Right lobe of liver (tissue), 6 donors: ENCODE results near the gene CPXM2. TPM values are rescaled to one million over a fixed set of nuclear protein-coding genes. Genes with fewer than 3 reads are reported as not detected.

ENCODE experiments used
- ATAC-seq, 4 donors: fragments of 200-7000 bp; cut with Tn5 transposase; one replicate each; pipeline ENCODE4 v1.9.1; 2020; ENCODE audit warnings: mild to moderate bottlenecking in 4 of 4, moderate library complexity in 4 of 4
- DNase-seq, 3 donors: peaks; one replicate each; pipeline ENCODE4 v3.0.0-alpha.2; 2020
- H3K27ac ChIP-seq, 3 donors: fragments of 200-600 bp; one replicate each; pipeline ENCODE4 v1.8.0; 2022
- H3K27me3 ChIP-seq, 2 donors: fragments of 200-600 bp; one replicate each; pipeline ENCODE4 v1.8.0; 2022
- H3K36me3 ChIP-seq, 4 donors: fragments of 200-600 bp; sonication (generic) in 1 of 4; one replicate each; pipeline versions ENCODE4 v1.5.1 to v1.8.0; 2017 to 2022; ENCODE audit warnings: control low read depth in 1 of 4
- H3K4me1 ChIP-seq, 4 donors: fragments of 200-600 bp; sonication (generic) in 1 of 4; one replicate each; pipeline versions ENCODE4 v1.5.1 to v1.8.0; 2017 to 2022; ENCODE audit warnings: control low read depth in 1 of 4
- H3K4me3 ChIP-seq, 3 donors: fragments of 200-600 bp; one replicate each; pipeline ENCODE4 v1.8.0; 2022
- H3K9me3 ChIP-seq, 4 donors: fragments of 200-600 bp; sonication (generic) in 1 of 4; one replicate each; pipeline versions ENCODE4 v1.5.1 to v1.8.0; 2017 to 2022; ENCODE audit warnings: control low read depth in 1 of 4
- POLR2A ChIP-seq: fragments of 450-650 bp; IDR thresholded peaks from one replicate; pipeline ENCODE4 v1.6.1; 2017; ENCODE audit warnings: antibody characterized with exemption, mild to moderate bottlenecking
- WGBS: methylation state at CpG from one replicate; pipeline ENCODE4 v1.1.6; 2018; ENCODE audit warnings: low coverage, low lambda C conversion rate; ENCODE audit not compliant: insufficient coverage; ENCODE audit errors: missing lambda C conversion rate; 5-methylcytosine and 5-hydroxymethylcytosine counted together
- intact Hi-C, 2 donors: fragments of 100-400 bp; cut with DNase I; formaldehyde crosslinking; loops; one replicate each; pipeline versions ENCODE4 v1.11.2 to v1.14.1; 2022
- total RNA-seq, 6 experiments: library from RNA; depleted of rRNA in 2 of 6; stranded (reverse); fragments of >200 nt in 2 of 6; fragmentation: NEBNext Ultra II Directional in 3 of 6; extraction: Animal tissue kit (Norgen Biotek cat#: 25700) in 3 of 6; gene quantifications; one replicate each; pipeline versions ENCODE4 v1.1.0 to v1.2.4, GENCODE V29; 2016 to 2023
- TF ChIP-seq, protein P1 (sequence below), 4 donors: fragments of 200-600 bp in 3 of 4; fragments of 450-650 bp in 1 of 4; IDR thresholded peaks; one replicate each; pipeline versions ENCODE4 v1.5.1 to v1.8.0; 2016 to 2022; ENCODE audit warnings: antibody characterized with exemption in 4 of 4, mild to moderate bottlenecking in 2 of 4
- donor health status: DM: no; HTN: yes; CAD: no.
- donor health status: DM: no; HTN: no; CAD: no.
- donor health status: DM: no; HTN: no; CAD: no.
- donor health status: DM: no; HTN: yes; CAD: no.
- donor health status: DM: no; HTN: yes; CAD: no.

The CPXM2 gene
- total RNA-seq, 6 experiments from 2014 or later: 0.29 to 2.6 (median 0.69) TPM

- no peaks in the 10 kb centered on the region for H3K4me1 ChIP-seq
- no peaks in the 10 kb centered on the region for H3K9me3 ChIP-seq
- no peaks in the 10 kb centered on the region for H3K36me3 ChIP-seq
- H3K27me3 ChIP-seq: no peaks in the 10 kb centered on the region
- H3K27ac ChIP-seq: no peak overlapping the region
- no peak overlapping the region for H3K4me3 ChIP-seq
- intact Hi-C loops: no loop called here
- 54% methylated on average over 2 of the region's 2 CpGs for WGBS
- no peak for TF ChIP-seq POLR2A
- TF ChIP-seq, protein P1, sequence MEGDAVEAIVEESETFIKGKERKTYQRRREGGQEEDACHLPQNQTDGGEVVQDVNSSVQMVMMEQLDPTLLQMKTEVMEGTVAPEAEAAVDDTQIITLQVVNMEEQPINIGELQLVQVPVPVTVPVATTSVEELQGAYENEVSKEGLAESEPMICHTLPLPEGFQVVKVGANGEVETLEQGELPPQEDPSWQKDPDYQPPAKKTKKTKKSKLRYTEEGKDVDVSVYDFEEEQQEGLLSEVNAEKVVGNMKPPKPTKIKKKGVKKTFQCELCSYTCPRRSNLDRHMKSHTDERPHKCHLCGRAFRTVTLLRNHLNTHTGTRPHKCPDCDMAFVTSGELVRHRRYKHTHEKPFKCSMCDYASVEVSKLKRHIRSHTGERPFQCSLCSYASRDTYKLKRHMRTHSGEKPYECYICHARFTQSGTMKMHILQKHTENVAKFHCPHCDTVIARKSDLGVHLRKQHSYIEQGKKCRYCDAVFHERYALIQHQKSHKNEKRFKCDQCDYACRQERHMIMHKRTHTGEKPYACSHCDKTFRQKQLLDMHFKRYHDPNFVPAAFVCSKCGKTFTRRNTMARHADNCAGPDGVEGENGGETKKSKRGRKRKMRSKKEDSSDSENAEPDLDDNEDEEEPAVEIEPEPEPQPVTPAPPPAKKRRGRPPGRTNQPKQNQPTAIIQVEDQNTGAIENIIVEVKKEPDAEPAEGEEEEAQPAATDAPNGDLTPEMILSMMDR (IDR thresholded peaks at IDR 0.05): no peak
- no peak for DNase-seq
- no peak for ATAC-seq
These were observed 164.8 kb downstream of the CPXM2 start for GRCh38 chr10:123726836-123727235.

- no peak for ATAC-seq
- H3K4me1 ChIP-seq: no peaks in the 10 kb centered on the region
- DNase-seq: no peak
- no peak overlapping the region for H3K27ac ChIP-seq
- WGBS: 45% methylated on average over 1 of the region's 3 CpGs
- no peaks in the 10 kb centered on the region for H3K9me3 ChIP-seq
- no peak for TF ChIP-seq POLR2A
- TF ChIP-seq, protein P1 (IDR thresholded peaks at IDR 0.05): no peak
- H3K4me3 ChIP-seq: no peak overlapping the region
- intact Hi-C loops: no loop called here
- no peaks in the 10 kb centered on the region for H3K27me3 ChIP-seq
- H3K36me3 ChIP-seq: no peaks in the 10 kb centered on the region
These were observed 165.2 kb downstream of the CPXM2 start for GRCh38 chr10:123726381-123726780.

- TF ChIP-seq, protein P1 (IDR thresholded peaks at IDR 0.05): no peak
- TF ChIP-seq POLR2A: no peak
- Histone ChIP-seq H3K9me3 (no peaks in the 10 kb centered on the region), H3K27me3 (no peaks in the 10 kb centered on the region), H3K27ac (no peak overlapping the region), H3K36me3 (no peaks in the 10 kb centered on the region), H3K4me3 (no peak overlapping the region), H3K4me1 (no peaks in the 10 kb centered on the region)
- WGBS: 67% methylated on average over 10 of the region's 12 CpGs
- ATAC-seq (peak in 1 of 4 donors; percentile 19), DNase-seq (no peak)
- intact Hi-C loops: no loop called here
These were observed 166.9 kb downstream of the CPXM2 start for GRCh38 chr10:123724747-123725146.

DNA sequence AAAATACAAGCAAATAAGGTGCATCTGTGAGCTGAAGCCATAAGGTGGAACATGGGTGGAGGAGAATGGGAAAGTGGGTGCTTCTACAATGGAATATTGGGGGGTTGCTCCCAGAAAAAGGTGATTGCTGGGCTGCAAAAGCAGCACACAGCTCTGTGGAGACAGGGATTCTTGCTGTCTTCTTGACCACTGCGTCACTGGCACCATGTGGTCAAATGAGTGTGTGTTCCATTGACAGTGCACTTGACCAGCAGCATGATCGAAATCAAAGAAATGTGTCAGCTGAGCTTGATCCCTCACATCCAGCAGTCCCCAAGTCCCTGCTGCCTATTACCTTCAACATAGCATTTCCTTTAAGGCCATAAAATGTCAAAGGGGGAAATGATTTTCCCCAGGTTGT, 169.3 kb downstream of the CPXM2 start:
- ATAC-seq (no peak), DNase-seq (no peak)
- Histone ChIP-seq H3K27ac (no peak overlapping the region), H3K27me3 (no peaks in the 10 kb centered on the region), H3K9me3 (no peaks in the 10 kb centered on the region), H3K4me1 (no peaks in the 10 kb centered on the region), H3K36me3 (no peaks in the 10 kb centered on the region), H3K4me3 (no peak overlapping the region)
- intact Hi-C loops: no loop called here
- WGBS: 40% methylated on average over 1 of the region's 2 CpGs
- TF ChIP-seq, protein P1 (IDR thresholded peaks at IDR 0.05): no peak
- TF ChIP-seq POLR2A: no peak
